Sigmoid colon (tissue), 7 donors: Measurements from ENCODE around the gene ITGB5. TPM values are rescaled to one million over a fixed set of nuclear protein-coding genes. Genes with fewer than 3 reads are reported as not detected.
A peak's percentile ranks its signal among the peaks of the same experiment; 100 is the strongest.

ENCODE experiments used
- DNase-seq: peaks from one replicate; pipeline ENCODE4 v3.0.0-alpha.2; 2019
- H3K27ac ChIP-seq, 4 donors: fragments of 200-600 bp; sonication (generic); one replicate each; pipeline ENCODE4 v1.5.1; 2016 to 2019; ENCODE audit warnings: mild to moderate bottlenecking in 1 of 4
- H3K27me3 ChIP-seq, 3 donors: fragments of 200-600 bp; sonication (generic); one replicate each; pipeline ENCODE4 v1.5.1; 2019; ENCODE audit warnings: mild to moderate bottlenecking in 1 of 3
- H3K36me3 ChIP-seq, 4 donors: fragments of 200-600 bp; sonication (generic); one replicate each; pipeline ENCODE4 v1.5.1; 2016 to 2019
- H3K4me1 ChIP-seq, 4 donors: fragments of 200-600 bp; sonication (generic); one replicate each; pipeline ENCODE4 v1.5.1; 2017 to 2019
- H3K4me3 ChIP-seq, 4 donors: fragments of 200-600 bp; sonication (generic); one replicate each; pipeline ENCODE4 v1.5.1; 2017 to 2019; ENCODE audit warnings: mild to moderate bottlenecking in 2 of 4, moderate library complexity in 1 of 4
- H3K9me3 ChIP-seq, 4 donors: fragments of 200-600 bp in 3 of 4; sonication (generic) in 3 of 4; one replicate each; pipeline versions ENCODE4 v1.5.1 to v1.6.1; 2013 to 2019
- EP300 ChIP-seq, 4 donors: sonication (generic); formaldehyde crosslinking; IDR thresholded peaks; one replicate each; pipeline ENCODE4 v1.6.1; 2017; ENCODE audit warnings: antibody characterized with exemption in 4 of 4
- POLR2A ChIP-seq, 2 donors: fragments of 450-650 bp; IDR thresholded peaks; one replicate each; pipeline ENCODE4 v1.6.1; 2016; ENCODE audit warnings: antibody characterized with exemption in 2 of 2, mild to moderate bottlenecking in 2 of 2, moderate library complexity in 2 of 2
- POLR2AphosphoS5 ChIP-seq, 4 donors: sonication (generic); formaldehyde crosslinking; IDR thresholded peaks; one replicate each; pipeline ENCODE4 v1.6.1; 2017; ENCODE audit warnings: antibody characterized with exemption in 4 of 4
- WGBS, 2 donors: extraction: QIAGEN DNeasy Blood & Tissue Kit; methylation state at CpG; one replicate each; pipeline ENCODE4 v1.1.7; 2013; 5-methylcytosine and 5-hydroxymethylcytosine counted together
- intact Hi-C: fragments of 100-400 bp; cut with DNase I; formaldehyde crosslinking; loops from one replicate; pipeline ENCODE4 v1.15.1; 2023
- polyA plus RNA-seq, 3 donors: library from polyadenylated mRNA; stranded (reverse); fragments of 200-250 nt; gene quantifications; one replicate each; pipeline ENCODE4 v1.2.3, GENCODE V29; 2013
- small RNA-seq, 3 donors: library from RNA; depleted of rRNA; stranded (forward); fragments of <200 nt; gene quantifications; one replicate each; pipeline ENCODE3, GENCODE V24; 2016
- total RNA-seq, 4 donors: library from RNA; depleted of rRNA; stranded (reverse); fragments of >200 nt; gene quantifications; one replicate each; pipeline ENCODE4 v1.1.0, GENCODE V29; 2016
- TF ChIP-seq, protein P1 (sequence below), 4 experiments: fragments of 450-650 bp in 3 of 4; fragments of 200-600 bp in 1 of 4; IDR thresholded peaks; one replicate each; pipeline ENCODE4 v1.5.1; 2016 to 2019; ENCODE audit warnings: antibody characterized with exemption in 4 of 4, mild to moderate bottlenecking in 3 of 4, moderate library complexity in 2 of 4
- donor health status: healthy with polysubstance abuse.
- donor health status: Bipolar disorder and iron deficiency.
- donor health status: healthy.

Gene ITGB5
- total and polyA plus RNA-seq, 7 donors, result 15.0 to 203 (median 89.2) TPM

DNA sequence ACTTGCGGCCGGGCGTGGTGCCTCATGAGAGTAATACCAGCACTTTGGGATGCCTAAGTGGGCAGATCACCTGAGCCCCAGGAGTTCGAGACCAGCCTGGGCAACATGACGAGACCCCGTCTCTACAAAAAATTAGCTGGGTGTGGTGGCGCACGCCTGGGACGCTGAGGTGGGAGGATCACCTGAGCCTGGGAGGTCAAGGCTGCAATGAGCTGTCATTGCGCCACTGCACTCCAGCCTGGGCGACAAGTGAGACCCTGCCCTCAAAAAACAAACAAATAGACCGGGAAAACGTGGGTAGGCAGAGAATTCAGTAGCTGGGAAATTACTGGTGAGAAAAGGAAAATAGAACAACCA lies 156.2 kb downstream of the ITGB5 start:
- intact Hi-C loops, result no loop called here
- H3K27ac ChIP-seq, result peak overlapping the region in 3 of 4 donors; percentile 71 to 82 (median 80)
- no peaks in the 10 kb centered on the region for H3K9me3 ChIP-seq
- 3 to 15% methylated on average over 13 of the region's 13 CpGs for WGBS, 2 donors
- no peak for TF ChIP-seq POLR2A (IDR thresholded peaks at IDR 0.05)
- TF ChIP-seq, protein P1, sequence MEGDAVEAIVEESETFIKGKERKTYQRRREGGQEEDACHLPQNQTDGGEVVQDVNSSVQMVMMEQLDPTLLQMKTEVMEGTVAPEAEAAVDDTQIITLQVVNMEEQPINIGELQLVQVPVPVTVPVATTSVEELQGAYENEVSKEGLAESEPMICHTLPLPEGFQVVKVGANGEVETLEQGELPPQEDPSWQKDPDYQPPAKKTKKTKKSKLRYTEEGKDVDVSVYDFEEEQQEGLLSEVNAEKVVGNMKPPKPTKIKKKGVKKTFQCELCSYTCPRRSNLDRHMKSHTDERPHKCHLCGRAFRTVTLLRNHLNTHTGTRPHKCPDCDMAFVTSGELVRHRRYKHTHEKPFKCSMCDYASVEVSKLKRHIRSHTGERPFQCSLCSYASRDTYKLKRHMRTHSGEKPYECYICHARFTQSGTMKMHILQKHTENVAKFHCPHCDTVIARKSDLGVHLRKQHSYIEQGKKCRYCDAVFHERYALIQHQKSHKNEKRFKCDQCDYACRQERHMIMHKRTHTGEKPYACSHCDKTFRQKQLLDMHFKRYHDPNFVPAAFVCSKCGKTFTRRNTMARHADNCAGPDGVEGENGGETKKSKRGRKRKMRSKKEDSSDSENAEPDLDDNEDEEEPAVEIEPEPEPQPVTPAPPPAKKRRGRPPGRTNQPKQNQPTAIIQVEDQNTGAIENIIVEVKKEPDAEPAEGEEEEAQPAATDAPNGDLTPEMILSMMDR (IDR thresholded peaks at IDR 0.05), result no peak
- TF ChIP-seq POLR2AphosphoS5 (IDR thresholded peaks at IDR 0.05), result no peak
- no peak for TF ChIP-seq EP300 (IDR thresholded peaks at IDR 0.05)
- peak overlapping the region; percentile 66 to 94 (median 92) for H3K4me3 ChIP-seq
- H3K4me1 ChIP-seq, result peaks cover 0 to 31% (median 20%) of the 10 kb centered on the region in 4 donors
- DNase-seq, result no peak
- H3K36me3 ChIP-seq, result peaks cover 0 to 9% (median 0%) of the 10 kb centered on the region in 4 donors
- peaks cover 0 to 3% (median 0%) of the 10 kb centered on the region in 3 donors for H3K27me3 ChIP-seq

DNA sequence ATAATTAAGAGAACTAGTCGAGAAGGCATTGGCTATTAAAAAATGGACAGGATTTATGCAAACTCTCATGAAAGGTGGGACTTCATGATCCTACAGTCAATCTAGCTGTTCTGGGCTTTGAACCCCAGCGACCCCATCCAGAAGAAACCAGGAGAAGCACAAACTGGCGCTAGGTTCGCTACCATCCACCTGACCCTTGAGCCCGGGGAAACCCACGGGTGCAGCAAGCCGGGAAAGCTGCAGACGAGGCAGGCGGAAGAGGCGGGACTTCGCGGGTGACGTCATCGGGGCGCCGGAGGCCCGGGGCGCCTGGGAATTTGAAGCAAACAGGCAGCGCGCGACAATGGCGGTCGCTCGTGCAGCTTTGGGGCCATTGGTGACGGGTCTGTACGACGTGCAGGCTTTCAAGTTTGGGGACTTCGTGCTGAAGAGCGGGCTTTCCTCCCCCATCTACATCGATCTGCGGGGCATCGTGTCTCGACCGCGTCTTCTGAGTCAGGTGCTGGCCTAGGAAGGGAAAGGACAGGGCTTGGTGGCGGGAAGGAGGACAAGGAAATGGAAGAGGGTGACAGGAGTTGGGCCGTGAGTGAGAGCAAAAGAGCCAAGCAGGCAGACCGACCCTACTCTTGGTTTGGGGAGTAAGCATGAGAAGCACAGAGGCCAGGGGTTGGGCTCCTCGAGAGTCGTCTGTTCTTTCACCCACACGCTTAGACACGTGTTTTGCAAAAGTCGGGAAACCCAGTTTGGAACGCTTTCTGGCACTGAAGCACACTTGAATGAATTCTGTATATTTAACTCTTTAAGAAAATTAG lies 156.8 kb downstream of the ITGB5 start, which contains the start of gene UMPS:
UMPS (plus strand) TSS at position 324 of the 812 bp plus-strand sequence; CDS start at position 344, 20 bp downstream.
- DNase-seq, result peak; percentile 94
- peak within 1 kb of the TSS; percentile 71 to 82 (median 80) for H3K27ac ChIP-seq
- peaks cover 0 to 31% (median 20%) of the 10 kb centered on the region in 4 donors for H3K4me1 ChIP-seq
- TF ChIP-seq, protein P1 (IDR thresholded peaks at IDR 0.05), result no peak
- TF ChIP-seq POLR2A (IDR thresholded peaks at IDR 0.05), result peak; percentile 16 to 46
- TF ChIP-seq POLR2AphosphoS5 (IDR thresholded peaks at IDR 0.05), result peak; percentile 69 to 89 (median 82)
- TF ChIP-seq EP300 (IDR thresholded peaks at IDR 0.05), result peak in 1 of 4 donors; percentile 16
- intact Hi-C loops, result no loop called here
- H3K36me3 ChIP-seq, result peaks cover 0 to 3% (median 0%) of the 10 kb centered on the region in 4 donors
- 1% methylated on average over 44 of the region's 44 CpGs for WGBS, 2 donors
- no peaks in the 10 kb centered on the region for H3K9me3 ChIP-seq
- H3K4me3 ChIP-seq, result peak within 1 kb of the TSS; percentile 66 to 94 (median 92)
- H3K27me3 ChIP-seq, result peaks cover 0 to 3% (median 0%) of the 10 kb centered on the region in 3 donors

DNA sequence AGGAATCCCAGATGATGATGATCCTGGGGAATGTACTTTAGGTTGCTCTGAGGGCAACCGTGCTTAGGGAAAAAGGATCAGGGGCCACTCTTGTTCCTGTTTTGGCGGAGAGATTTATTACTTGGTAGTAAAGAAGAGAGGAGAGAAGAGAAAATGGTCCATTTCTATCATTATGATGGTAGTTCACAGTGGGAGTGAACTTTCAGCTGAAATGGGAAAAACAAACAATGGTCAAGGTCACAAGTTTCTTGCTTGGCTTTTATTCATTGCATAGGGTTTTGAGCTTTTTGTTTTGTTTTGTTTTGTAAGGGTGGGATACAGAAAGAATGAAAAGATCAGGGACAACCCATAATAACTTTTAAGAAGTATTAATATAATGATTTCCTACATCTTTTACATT lies 164.6 kb downstream of the ITGB5 start:
- H3K27ac ChIP-seq, result no peak overlapping the region
- intact Hi-C loops, result no loop called here
- no peaks in the 10 kb centered on the region for H3K9me3 ChIP-seq
- WGBS, 2 donors, result 55 to 75% methylated on average over 2 of the region's 2 CpGs
- H3K36me3 ChIP-seq, result no peaks in the 10 kb centered on the region
- no peak for DNase-seq
- H3K4me3 ChIP-seq, result no peak overlapping the region
- H3K27me3 ChIP-seq, result peaks cover 0 to 3% (median 2%) of the 10 kb centered on the region in 3 donors
- H3K4me1 ChIP-seq, result no peaks in the 10 kb centered on the region
- no peak for TF ChIP-seq EP300 (IDR thresholded peaks at IDR 0.05)
- TF ChIP-seq POLR2AphosphoS5 (IDR thresholded peaks at IDR 0.05), result no peak
- no peak for TF ChIP-seq POLR2A (IDR thresholded peaks at IDR 0.05)
- TF ChIP-seq, protein P1 (IDR thresholded peaks at IDR 0.05), result no peak

DNA sequence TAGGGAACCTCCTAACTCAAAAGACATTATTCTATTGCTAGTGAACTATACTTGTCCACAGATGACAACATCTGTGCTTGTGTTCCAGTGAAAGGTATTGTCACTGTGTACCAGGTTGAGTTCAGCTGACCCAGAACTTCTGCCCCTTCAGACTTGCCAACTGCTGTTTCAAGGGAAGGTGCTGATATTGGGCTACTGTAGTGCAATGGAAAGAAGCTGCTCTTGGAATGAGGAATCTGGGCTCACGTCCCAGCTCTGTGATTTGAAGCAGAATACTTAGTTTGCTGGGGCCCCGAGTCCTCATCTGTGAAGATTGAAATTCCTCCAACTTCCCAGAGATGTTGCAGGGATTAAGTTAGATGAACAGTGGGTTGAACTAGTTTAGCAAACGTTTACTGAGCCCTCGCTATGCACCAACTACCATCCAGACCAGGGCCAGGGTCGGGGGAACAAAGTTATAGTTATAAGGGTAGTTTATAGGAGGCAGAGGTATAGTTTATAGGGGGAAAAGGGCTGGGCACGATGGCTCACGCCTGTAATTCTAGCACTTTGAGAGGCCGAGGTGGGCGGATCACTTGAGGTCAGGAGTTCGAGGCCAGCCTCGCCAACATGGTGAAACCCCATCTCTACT lies 172.8 kb downstream of the ITGB5 start:
- WGBS, 2 donors, result 78 to 80% methylated on average over 11 of the region's 11 CpGs
- peak overlapping the region in 2 of 4 donors; percentile 8 to 20 for H3K27ac ChIP-seq
- no peaks in the 10 kb centered on the region for H3K9me3 ChIP-seq
- no peaks in the 10 kb centered on the region for H3K36me3 ChIP-seq
- intact Hi-C loops, result no loop called here
- no peaks in the 10 kb centered on the region for H3K27me3 ChIP-seq
- H3K4me1 ChIP-seq, result peaks cover 0 to 14% (median 12%) of the 10 kb centered on the region in 4 donors
- no peak overlapping the region for H3K4me3 ChIP-seq
- TF ChIP-seq POLR2AphosphoS5 (IDR thresholded peaks at IDR 0.05), result no peak
- TF ChIP-seq EP300 (IDR thresholded peaks at IDR 0.05), result no peak
- TF ChIP-seq, protein P1 (IDR thresholded peaks at IDR 0.05), result no peak
- TF ChIP-seq POLR2A (IDR thresholded peaks at IDR 0.05), result no peak
- DNase-seq, result no peak

Small RNAs within 50 kb of the gene (small RNA-seq; reads per million reads assigned to genes)
- 0 reads per million in 3 donors for gene MIR544B

Other genes with a start within 250 kb of the ITGB5 start
- 10 to 100 TPM; 16.7 to 22.4 (median 19.8) TPM for gene UMPS, start 156.9 kb downstream of the ITGB5 start, total RNA-seq
- 10 to 100 TPM; 18.0 to 25.1 (median 20.3) TPM for gene UMPS, start 156.9 kb downstream of the ITGB5 start, polyA plus RNA-seq
- gene MUC13, start 47.4 kb upstream of the ITGB5 start, total RNA-seq, result 1 to 10 TPM in 1 of 4 donors, not detected in 3; 1.4 TPM
- gene MUC13, start 47.4 kb upstream of the ITGB5 start, polyA plus RNA-seq, result 100 to 1,000 TPM in 2 of 3 donors, 10 to 100 TPM in 1; 81.7 to 440 (median 156) TPM
- gene HEG1, start 168.6 kb upstream of the ITGB5 start, total RNA-seq, result 10 to 100 TPM; 24.5 to 61.6 (median 41.5) TPM
- gene HEG1, start 168.6 kb upstream of the ITGB5 start, polyA plus RNA-seq, result 1 to 10 TPM in 2 of 3 donors, under 1 TPM in 1; 0.92 to 9.7 (median 1.8) TPM